Measurements from ENCODE around the gene CCDC40.

The CCDC40 gene

GRCh38 chr17:80002070-80002641 is 34.3 kb upstream of the CCDC40 start:
- no peak for DNase-seq

- DNase-seq: no peak
Observed at GRCh38 chr17:80002690-80003490, 33.6 kb upstream of the CCDC40 start.

GRCh38 chr17:80003969-80004368 is 32.5 kb upstream of the CCDC40 start:
- DNase-seq: no peak

GRCh38 chr17:80005360-80006338 is 30.8 kb upstream of the CCDC40 start:
- peak; percentile 23 to 35 (median 26) for DNase-seq

- no peak for DNase-seq
Observed at GRCh38 chr17:80006339-80006720, 30.1 kb upstream of the CCDC40 start.

GRCh38 chr17:80006811-80007752 is 29.4 kb upstream of the CCDC40 start:
- DNase-seq: no peak

GRCh38 chr17:80007939-80008338 is 28.5 kb upstream of the CCDC40 start:
- DNase-seq: no peak

- peak; percentile 39 to 68 (median 58) for DNase-seq
Observed at GRCh38 chr17:80008383-80008840, 28.0 kb upstream of the CCDC40 start.

- no peak for DNase-seq
Observed at GRCh38 chr17:80008848-80009247, 27.6 kb upstream of the CCDC40 start.

- no peak for DNase-seq
Observed at GRCh38 chr17:80009391-80010282, 26.8 kb upstream of the CCDC40 start.

- no peak for DNase-seq
Observed at GRCh38 chr17:80010283-80010858, 26.1 kb upstream of the CCDC40 start.

GRCh38 chr17:80011989-80012555 is 24.4 kb upstream of the CCDC40 start:
- no peak for DNase-seq

- no peak for DNase-seq
Observed at GRCh38 chr17:80012765-80013741, 23.4 kb upstream of the CCDC40 start.

- DNase-seq: no peak
Observed at GRCh38 chr17:80017226-80018010, 19.0 kb upstream of the CCDC40 start.

- no peak for DNase-seq
Observed at GRCh38 chr17:80018917-80019651, 17.4 kb upstream of the CCDC40 start.

GRCh38 chr17:80021600-80021999 is 14.8 kb upstream of the CCDC40 start:
- DNase-seq: no peak

- no peak for DNase-seq
Observed at GRCh38 chr17:80023481-80024205, 12.8 kb upstream of the CCDC40 start.
